HCT116 (cell line): Measurements from ENCODE around the gene KIF18A. TPM values are rescaled to one million over a fixed set of nuclear protein-coding genes. Genes with fewer than 3 reads are reported as not detected.

ENCODE experiments used
- ATAC-seq: fragments of 200-7000 bp; cut with Tn5 transposase; 2 replicates; pipeline ENCODE4 v1.9.1; 2020; ENCODE audit warnings: mild to moderate bottlenecking, moderate library complexity
- BruUV-seq: library from RNA; stranded (reverse); fragments of 400-500 nt; replicated peaks from 2 replicates; lab custom pipeline; 2021; lab: Mats Ljungman, UMichigan
- CTCF ChIA-PET: fragments of 300-600 bp; sonication (Branson Sonifier 250); formaldehyde crosslinking; loops from one replicate; lab custom pipeline; 2021; ENCODE audit warnings: antibody characterized with exemption; lab: Charles Lee
- POLR2A ChIA-PET: fragments of 300-600, 350-600 bp; sonication (Branson Sonifier 250); formaldehyde crosslinking; loops from one replicate; lab custom pipeline; 2021; ENCODE audit warnings: antibody characterized with exemption; lab: Charles Lee
- RAD21 ChIA-PET, 2 experiments: fragments of 300-600 bp; sonication (Branson Sonifier 250); formaldehyde crosslinking; loops; one replicate each; lab custom pipeline; 2023; ENCODE audit warnings: low total read pairs in 2 of 2; ENCODE audit not compliant: uncharacterized antibody in 2 of 2, unreplicated experiment in 2 of 2, low non-redundant PET in 1 of 2; lab: Charles Lee
- DNase-seq: peaks from one replicate; pipeline ENCODE4 v3.0.0-alpha.2; 2010; ENCODE audit warnings: low read depth, low spot score
- H2AFZ ChIP-seq: fragments of 200-600 bp; shearing (Covaris generic), sonication (generic); 2 replicates; pipeline ENCODE4 v1.6.1; 2017; ENCODE audit warnings: low read depth, mixed run types, mixed read lengths, antibody characterized with exemption, low read length; ENCODE audit not compliant: poor library complexity, severe bottlenecking
- H3K27ac ChIP-seq: 2 replicates; pipeline ENCODE4 v1.5.1; 2012; ENCODE audit warnings: low read depth, low read length
- H3K27me3 ChIP-seq: fragments of 200-600 bp; sonication (generic); 2 replicates; pipeline ENCODE4 v1.6.1; 2016; ENCODE audit warnings: mixed run types, low read length, mixed read lengths; ENCODE audit not compliant: insufficient read depth
- H3K36me3 ChIP-seq, 2 experiments: fragments of 200-500 bp in 1 of 2; fragments of 200-600 bp in 1 of 2; sonication (Bioruptor generic) in 1 of 2; sonication (generic) in 1 of 2; 2 replicates each; pipeline versions ENCODE4 v1.5.1 to v1.6.1; 2014 to 2016; ENCODE audit warnings: low read length in 2 of 2, inconsistent platforms in 1 of 2, mixed read lengths in 1 of 2, mixed run types in 1 of 2; ENCODE audit not compliant: insufficient read depth in 2 of 2, control insufficient read depth in 1 of 2
- H3K4me1 ChIP-seq, 2 experiments: fragments of 200-600 bp in 1 of 2; sonication (generic) in 1 of 2; 2 replicates each; pipeline versions ENCODE4 v1.5.1 to v1.6.1; 2012 to 2017; ENCODE audit warnings: low read length in 2 of 2, inconsistent platforms in 1 of 2, mild to moderate bottlenecking in 1 of 2, mixed read lengths in 1 of 2, mixed run types in 1 of 2, moderate library complexity in 1 of 2; ENCODE audit not compliant: insufficient read depth in 2 of 2, control insufficient read depth in 1 of 2
- H3K4me2 ChIP-seq: fragments of 200-600 bp; sonication (generic); 2 replicates; pipeline ENCODE4 v1.6.1; 2017; ENCODE audit warnings: mixed run types, low read length, mixed read lengths
- H3K4me3 ChIP-seq, 2 experiments: fragments of 200-600 bp in 1 of 2; sonication (generic) in 1 of 2; replicated peaks in 1 of 2; 2 replicates each; pipeline ENCODE4 v1.5.1; 2011 to 2016; ENCODE audit warnings: low read length in 2 of 2, control low read depth in 1 of 2, low read depth in 1 of 2, mild to moderate bottlenecking in 1 of 2, mixed read lengths in 1 of 2, mixed run types in 1 of 2
- H3K79me2 ChIP-seq: fragments of 200-600 bp; sonication (generic); 2 replicates; pipeline ENCODE4 v1.6.1; 2017; ENCODE audit warnings: mild to moderate bottlenecking, mixed run types, low read length, moderate library complexity, mixed read lengths; ENCODE audit not compliant: insufficient read depth
- H3K9ac ChIP-seq: fragments of 200-600 bp; sonication (generic); 2 replicates; pipeline ENCODE4 v1.6.1; 2016; ENCODE audit warnings: low read length, mixed read lengths
- H3K9me2 ChIP-seq: fragments of 200-600 bp; sonication (generic), shearing (Covaris generic); 2 replicates; pipeline ENCODE4 v1.6.1; 2017; ENCODE audit warnings: mixed run types, mild to moderate bottlenecking, moderate library complexity; ENCODE audit not compliant: insufficient read depth
- H3K9me3 ChIP-seq, 2 experiments: fragments of 200-500 bp in 1 of 2; fragments of 200-600 bp in 1 of 2; sonication (Bioruptor generic) in 1 of 2; sonication (generic) in 1 of 2; 2 replicates each; pipeline ENCODE4 v1.6.1; 2014 to 2017; ENCODE audit warnings: low read length in 2 of 2, mixed read lengths in 2 of 2, inconsistent platforms in 1 of 2, low read depth in 1 of 2, mild to moderate bottlenecking in 1 of 2, mixed run types in 1 of 2, moderate library complexity in 1 of 2; ENCODE audit not compliant: control insufficient read depth in 1 of 2, insufficient read depth in 1 of 2
- H4K20me1 ChIP-seq: fragments of 200-600 bp; sonication (generic), shearing (Covaris generic); 2 replicates; pipeline ENCODE4 v1.6.1; 2017; ENCODE audit warnings: mixed run types, mild to moderate bottlenecking, moderate library complexity; ENCODE audit not compliant: insufficient read depth
- CTCF ChIP-seq, 3 experiments: fragments of 200-600 bp in 1 of 3; sonication (generic) in 1 of 3; IDR thresholded peaks in 2 of 3; conservative IDR thresholded peaks in 1 of 3; 2 replicates each; pipeline ENCODE4 v1.5.1; 2012 to 2017; ENCODE audit warnings: low read depth in 2 of 3, low read length in 2 of 3, antibody characterized with exemption in 1 of 3, borderline replicate concordance in 1 of 3, control low read depth in 1 of 3, mild to moderate bottlenecking in 1 of 3, mixed read lengths in 1 of 3, mixed run types in 1 of 3, moderate library complexity in 1 of 3; ENCODE audit not compliant: insufficient read depth in 1 of 3
- ELF1 ChIP-seq: IDR thresholded peaks from 2 replicates; pipeline ENCODE4 v1.6.1; 2012; ENCODE audit warnings: low read depth, borderline replicate concordance
- EZH2 ChIP-seq: fragments of 200-600 bp; sonication (generic); IDR thresholded peaks from 2 replicates; pipeline ENCODE4 v1.6.1; 2017; ENCODE audit warnings: antibody characterized with exemption, mixed run types
- EZH2phosphoT487 ChIP-seq: fragments of 200-600 bp; IDR thresholded peaks from 2 replicates; pipeline ENCODE4 v1.6.1; 2018; ENCODE audit warnings: antibody characterized with exemption, borderline replicate concordance
- JUND ChIP-seq: IDR thresholded peaks from 2 replicates; pipeline ENCODE4 v1.6.1; 2012
- MAX ChIP-seq: IDR thresholded peaks from 2 replicates; pipeline ENCODE4 v1.6.1; 2012
- POLR2A ChIP-seq: IDR thresholded peaks from 2 replicates; pipeline ENCODE4 v1.7.0; 2011; ENCODE audit warnings: borderline replicate concordance; ENCODE audit not compliant: insufficient read depth, insufficient read length; ENCODE audit errors: extremely low read depth
- POLR2AphosphoS5 ChIP-seq: IDR thresholded peaks from 2 replicates; pipeline ENCODE4 v1.6.1; 2011; ENCODE audit warnings: mild to moderate bottlenecking, low read depth, low read length, moderate library complexity
- SIN3A ChIP-seq: IDR thresholded peaks from 2 replicates; pipeline ENCODE4 v1.6.1; 2012; ENCODE audit warnings: low read depth
- SP1 ChIP-seq: IDR thresholded peaks from 2 replicates; pipeline ENCODE4 v1.6.1; 2012; ENCODE audit warnings: low read depth
- SRF ChIP-seq: IDR thresholded peaks from 2 replicates; pipeline ENCODE4 v1.6.1; 2012; ENCODE audit warnings: low read depth
- TCF7L2 ChIP-seq: IDR thresholded peaks from 2 replicates; pipeline ENCODE4 v1.7.0; 2011; ENCODE audit warnings: borderline replicate concordance, inconsistent platforms; ENCODE audit not compliant: insufficient read depth, insufficient read length; ENCODE audit errors: extremely low read depth
- YY1 ChIP-seq: IDR thresholded peaks from 2 replicates; pipeline ENCODE4 v1.6.1; 2011; ENCODE audit warnings: low read length, low read depth, moderate library complexity, mild to moderate bottlenecking; ENCODE audit not compliant: insufficient replicate concordance; ENCODE audit errors: extremely low read depth
- ZFX ChIP-seq: fragments of 450-650 bp; IDR thresholded peaks from 2 replicates; pipeline ENCODE4 v1.6.1; 2017
- ZNF274 ChIP-seq: fragments of 200-500 bp; sonication (Bioruptor generic); IDR thresholded peaks from 2 replicates; pipeline ENCODE4 v1.6.1; 2014; ENCODE audit warnings: mild to moderate bottlenecking, low read depth, low read length, inconsistent platforms
- intact Hi-C: fragments of 100-400 bp; cut with micrococcal nuclease; formaldehyde crosslinking; loops from 2 replicates; pipeline ENCODE4 v1.10.0; 2022
- total RNA-seq: library from RNA; stranded (reverse); gene quantifications from one replicate; pipeline ENCODE4 v1.2.1, GENCODE V29; 2021; ENCODE audit not compliant: unreplicated experiment
- TF ChIP-seq, protein P1 (sequence below): IDR thresholded peaks from 2 replicates; pipeline ENCODE4 v1.6.1; 2011; ENCODE audit warnings: mild to moderate bottlenecking, low read length, moderate library complexity; ENCODE audit not compliant: insufficient replicate concordance; ENCODE audit errors: extremely low read depth
- TF ChIP-seq, protein P2 (sequence below): IDR thresholded peaks from 2 replicates; pipeline ENCODE4 v1.6.1; 2012

Gene KIF18A
- total RNA-seq, 1 experiment from 2014 or later: 50.7 TPM

- Histone ChIP-seq H3K27ac (no peak overlapping the region), H3K4me2 (no peak overlapping the region), H2AFZ (no peak overlapping the region), H3K9me3 (peaks cover 0 to 3% of the 10 kb centered on the region in 2 experiments; a peak in 2 of 4 replicates), H3K36me3 (peaks cover 0 to 33% of the 10 kb centered on the region in 2 experiments; a peak in 2 of 4 replicates), H3K9ac (no peak overlapping the region), H3K27me3 (no peaks in the 10 kb centered on the region), H3K4me1 (no peaks in the 10 kb centered on the region), H4K20me1 (no peaks in the 10 kb centered on the region), H3K4me3 (no peak overlapping the region), H3K9me2 (no peaks in the 10 kb centered on the region), H3K79me2 (no peaks in the 10 kb centered on the region)
- intact Hi-C loops: no loop called here
- no peak for DNase-seq
- no peak for TF ChIP-seq POLR2AphosphoS5
- TF ChIP-seq JUND: no peak
- TF ChIP-seq ZNF274: no peak
- no peak for TF ChIP-seq MAX
- TF ChIP-seq EZH2phosphoT487: no peak
- no peak for TF ChIP-seq ELF1
- TF ChIP-seq, protein P1, sequence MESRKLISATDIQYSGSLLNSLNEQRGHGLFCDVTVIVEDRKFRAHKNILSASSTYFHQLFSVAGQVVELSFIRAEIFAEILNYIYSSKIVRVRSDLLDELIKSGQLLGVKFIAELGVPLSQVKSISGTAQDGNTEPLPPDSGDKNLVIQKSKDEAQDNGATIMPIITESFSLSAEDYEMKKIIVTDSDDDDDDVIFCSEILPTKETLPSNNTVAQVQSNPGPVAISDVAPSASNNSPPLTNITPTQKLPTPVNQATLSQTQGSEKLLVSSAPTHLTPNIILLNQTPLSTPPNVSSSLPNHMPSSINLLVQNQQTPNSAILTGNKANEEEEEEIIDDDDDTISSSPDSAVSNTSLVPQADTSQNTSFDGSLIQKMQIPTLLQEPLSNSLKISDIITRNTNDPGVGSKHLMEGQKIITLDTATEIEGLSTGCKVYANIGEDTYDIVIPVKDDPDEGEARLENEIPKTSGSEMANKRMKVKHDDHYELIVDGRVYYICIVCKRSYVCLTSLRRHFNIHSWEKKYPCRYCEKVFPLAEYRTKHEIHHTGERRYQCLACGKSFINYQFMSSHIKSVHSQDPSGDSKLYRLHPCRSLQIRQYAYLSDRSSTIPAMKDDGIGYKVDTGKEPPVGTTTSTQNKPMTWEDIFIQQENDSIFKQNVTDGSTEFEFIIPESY: no peak
- TF ChIP-seq SRF: no peak
- no peak for TF ChIP-seq ZFX
- TF ChIP-seq SIN3A: no peak
- no peak for TF ChIP-seq CTCF (IDR thresholded peaks at IDR 0.05 in 2 of 3, conservative IDR thresholded peaks at IDR 0.05 in 1 of 3; ENCODE audit: borderline replicate concordance in 1 of 3, insufficient read depth in 1 of 3, low read depth in 2 of 3, low read length in 2 of 3)
- no peak for TF ChIP-seq YY1
- TF ChIP-seq, protein P2, sequence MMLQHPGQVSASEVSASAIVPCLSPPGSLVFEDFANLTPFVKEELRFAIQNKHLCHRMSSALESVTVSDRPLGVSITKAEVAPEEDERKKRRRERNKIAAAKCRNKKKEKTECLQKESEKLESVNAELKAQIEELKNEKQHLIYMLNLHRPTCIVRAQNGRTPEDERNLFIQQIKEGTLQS: no peak
- TF ChIP-seq SP1: no peak
- TF ChIP-seq EZH2: no peak
- TF ChIP-seq TCF7L2: no peak
- TF ChIP-seq POLR2A: no peak
- CTCF ChIA-PET: no interaction called here
- RAD21 ChIA-PET: no interaction called here
- POLR2A ChIA-PET: no interaction called here
- no TSS peak for BruUV-seq
- ATAC-seq: no peak
Measured at GRCh38 chr11:28003615-28004014, 104.3 kb downstream of the KIF18A start.
